Activated naive CD4-positive, alpha-beta T cell treated with anti-CD3 and anti-CD28 coated beads, Interleukin-2, amount 50 U/mL, for 72 hours (primary cell): Measurements from ENCODE around the gene ATOH8. TPM values are rescaled to one million over a fixed set of nuclear protein-coding genes. Genes with fewer than 3 reads are reported as not detected.

Experiments used
- ATAC-seq, 2 donors: fragments of 150-1000 bp; cut with Tn5 transposase; 2 replicates each; pipeline ENCODE4 v1.10.0; 2021; ENCODE audit warnings: mild to moderate bottlenecking in 2 of 2, moderate library complexity in 2 of 2
- DNase-seq, 2 donors: peaks; one replicate each; pipeline ENCODE4 v3.0.0; 2021 to 2022; ENCODE audit warnings: low spot score in 2 of 2
- H3K27ac Mint-ChIP-seq, 2 donors: one replicate each; pipeline ENCODE4 v1.8.0; 2022; ENCODE audit warnings: mild to moderate bottlenecking in 2 of 2, mixed read lengths in 2 of 2
- H3K36me3 Mint-ChIP-seq, 2 donors: one replicate each; pipeline ENCODE4 v1.8.0; 2022; ENCODE audit warnings: mixed read lengths in 2 of 2
- H3K9me3 Mint-ChIP-seq, 2 donors: one replicate each; pipeline ENCODE4 v1.8.0; 2022; ENCODE audit warnings: mixed read lengths in 2 of 2
- total RNA-seq, 2 donors: library from RNA; stranded (reverse); gene quantifications; one replicate each; pipeline ENCODE4 v1.2.3, GENCODE V29; 2022

The ATOH8 gene
- total RNA-seq, 2 donors from 2014 or later: not detected

GRCh38 chr2:85830645-85831044 is 76.9 kb downstream of the ATOH8 start:
- DNase-seq: no peak
- H3K36me3 Mint-ChIP-seq: peaks cover 0 to 5% of the 10 kb centered on the region in 2 donors
- H3K9me3 Mint-ChIP-seq: peaks cover 0 to 10% of the 10 kb centered on the region in 2 donors
- peak overlapping the region in 1 of 2 donors; percentile 47 for H3K27ac Mint-ChIP-seq
- peak in 1 of 2 donors; percentile 49 for ATAC-seq

GRCh38 chr2:85831735-85832134 is 77.9 kb downstream of the ATOH8 start:
- ATAC-seq (peak; percentile 48 to 75), DNase-seq (no peak)
- Mint-ChIP-seq H3K27ac (no peak overlapping the region), H3K36me3 (peaks cover 0 to 5% of the 10 kb centered on the region in 2 donors), H3K9me3 (peaks cover 0 to 14% of the 10 kb centered on the region in 2 donors)

DNA sequence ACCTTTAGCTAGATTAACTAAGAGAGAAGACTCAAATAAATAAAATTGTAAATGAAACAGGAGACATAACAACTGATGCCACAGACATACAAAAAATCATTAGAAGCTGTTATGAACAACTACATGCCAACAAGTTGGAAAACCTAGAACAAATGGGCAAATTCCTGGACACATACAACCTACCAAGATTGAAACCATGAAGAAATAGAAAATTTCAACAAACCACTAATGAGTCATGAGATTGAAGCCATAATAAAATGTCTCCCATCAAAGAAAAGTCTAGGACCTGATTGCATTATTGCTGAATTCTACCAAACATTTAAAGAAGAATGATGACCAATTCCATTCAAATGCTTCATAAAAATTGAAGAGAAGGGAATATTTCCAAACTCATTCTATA is 80.7 kb downstream of the ATOH8 start:
- ATAC-seq (no peak), DNase-seq (no peak)
- Mint-ChIP-seq H3K27ac (no peak overlapping the region), H3K9me3 (peaks cover 0 to 14% of the 10 kb centered on the region in 2 donors), H3K36me3 (peaks cover 0 to 5% of the 10 kb centered on the region in 2 donors)

Other genes starting within 250 kb of the ATOH8 start
- gene MAT2A, start 214.8 kb upstream of the ATOH8 start, total RNA-seq: 100 to 1,000 TPM; 271 to 281 TPM
- 10 to 100 TPM; 21.2 to 21.5 TPM for gene GGCX, start 192.5 kb upstream of the ATOH8 start, total RNA-seq
- 100 to 1,000 TPM; 119 to 135 TPM for gene VAMP8, start 176.4 kb upstream of the ATOH8 start, total RNA-seq
- gene VAMP5, start 169.6 kb upstream of the ATOH8 start, total RNA-seq: 10 to 100 TPM; 50.6 to 68.0 TPM
- gene RNF181, start 158.2 kb upstream of the ATOH8 start, total RNA-seq: 100 to 1,000 TPM; 128 to 163 TPM
- 1 to 10 TPM in 1 of 2 donors, under 1 TPM in 1; 0.91 to 3.1 TPM for gene TMEM150A, start 151.3 kb upstream of the ATOH8 start, total RNA-seq
- 10 to 100 TPM; 28.8 to 38.9 TPM for gene C2orf68, start 141.9 kb upstream of the ATOH8 start, total RNA-seq
- gene USP39, start 137.8 kb upstream of the ATOH8 start, total RNA-seq: 100 to 1,000 TPM in 1 of 2 donors, 10 to 100 TPM in 1; 70.7 to 105 TPM
- gene SFTPB, start 85.8 kb upstream of the ATOH8 start, total RNA-seq: not detected
- gene GNLY, start 59.6 kb upstream of the ATOH8 start, total RNA-seq: 10 to 100 TPM; 24.0 to 31.8 TPM
- 1 to 10 TPM; 8.9 TPM for gene ST3GAL5, start 135.0 kb downstream of the ATOH8 start, total RNA-seq